Left lobe of liver (tissue), 2 donors: ENCODE results near the gene ADAP1. TPM values are rescaled to one million over a fixed set of nuclear protein-coding genes. Genes with fewer than 3 reads are reported as not detected.
A peak's percentile ranks its signal among the peaks of the same experiment; 100 is the strongest.
"Not testable (repeated sequence)": the region's sequence is repeated elsewhere in the genome, so short reads cannot be mapped to it uniquely, and the experiment has no call there.

Experiments
- ATAC-seq: fragments of 200-7000 bp; cut with Tn5 transposase; one replicate; pipeline ENCODE4 v1.9.1; 2020; ENCODE audit warnings: mild to moderate bottlenecking, moderate library complexity
- DNase-seq: peaks from one replicate; pipeline ENCODE4 v3.0.0-alpha.2; 2020; ENCODE audit warnings: low spot score
- total RNA-seq: library from RNA; stranded (reverse); gene quantifications from one replicate; pipeline ENCODE4 v1.2.1, GENCODE V29; 2021
- donor health status: DM: no; HTN: no; CAD: no; lungs with moderate emphysema.
- donor health status: DM: no; HTN: yes; CAD: no.

ADAP1 gene
- total RNA-seq, 1 donor from 2014 or later, result 2.8 TPM

- no peak for ATAC-seq
- no peak for DNase-seq
These were observed 70.1 kb downstream of the ADAP1 start for GRCh38 chr7:884191-885003.

- peak; percentile 68 for DNase-seq
- ATAC-seq, result peak; percentile 42
These were observed 71.1 kb downstream of the ADAP1 start for GRCh38 chr7:883055-884021.

- ATAC-seq, result peak; percentile 15
- DNase-seq, result peak; percentile 68
These were observed 72.0 kb downstream of the ADAP1 start for GRCh38 chr7:882336-883035.

DNA sequence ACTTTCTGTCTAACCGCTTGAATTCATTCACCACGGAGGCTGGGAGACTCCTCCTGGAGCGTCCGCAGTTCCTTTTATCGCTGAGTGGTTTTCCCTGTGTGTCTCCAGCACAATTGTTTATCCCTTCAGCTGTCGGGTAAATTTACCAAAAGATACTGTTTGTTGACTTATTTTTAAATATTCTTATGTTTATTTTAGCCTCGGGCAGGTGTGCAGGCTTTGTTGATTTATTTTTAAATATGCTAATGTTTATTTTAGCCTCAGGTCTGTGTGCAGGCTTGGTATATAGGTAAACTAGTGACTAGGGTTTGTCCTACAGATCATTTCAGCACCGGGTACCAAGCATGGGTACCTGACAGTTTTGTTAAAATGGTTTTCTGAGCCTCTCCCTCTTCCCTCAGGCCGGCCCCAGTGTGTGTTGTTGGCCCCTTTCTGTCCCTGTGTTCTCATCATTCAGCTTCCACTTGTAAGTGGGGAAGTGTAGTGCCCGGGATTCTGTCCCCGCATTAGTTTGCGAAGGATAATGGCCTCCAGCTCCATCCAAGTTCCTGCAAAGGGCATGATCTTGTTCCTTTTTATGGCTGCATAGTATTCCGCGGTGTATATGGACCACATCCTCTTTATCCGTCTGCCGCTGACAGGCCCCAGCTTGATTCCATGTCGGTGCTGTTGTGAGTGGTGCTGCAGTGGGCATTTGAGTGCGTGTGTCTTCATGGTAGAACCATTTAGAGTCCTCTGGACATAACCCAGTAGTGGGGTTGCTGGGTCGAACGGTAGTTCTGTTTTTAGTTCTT, 72.8 kb downstream of the ADAP1 start:
- ATAC-seq (no peak), DNase-seq (no peak)

- ATAC-seq (no peak), DNase-seq (no peak)
These were observed 74.0 kb downstream of the ADAP1 start for GRCh38 chr7:880450-880849.

DNA sequence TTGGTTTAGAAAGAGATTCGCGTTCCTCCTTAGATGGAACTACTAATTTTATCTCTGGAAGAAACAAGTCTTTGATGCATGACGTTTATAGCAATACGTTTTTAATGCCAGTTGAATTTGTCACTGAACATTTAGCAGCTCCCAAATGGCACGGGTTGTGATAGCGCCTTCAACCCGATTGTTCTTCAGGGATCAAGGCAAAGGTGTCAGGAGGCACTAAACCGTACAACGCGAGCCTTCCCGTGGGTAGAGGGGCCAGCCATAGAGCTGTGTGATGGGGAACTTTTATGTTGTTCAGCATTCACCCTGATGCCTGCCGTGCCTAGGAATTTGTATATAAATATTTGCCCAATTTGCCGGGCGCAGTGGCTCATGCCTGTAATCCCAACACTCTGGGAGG, 74.8 kb downstream of the ADAP1 start:
- no peak for DNase-seq

GRCh38 chr7:879093-879492, 75.4 kb downstream of the ADAP1 start:
- ATAC-seq (peak; percentile 47), DNase-seq (peak; percentile 92)

More for the DNA sequence above, 74.8 kb downstream of the ADAP1 start:
- no peak for ATAC-seq

DNA sequence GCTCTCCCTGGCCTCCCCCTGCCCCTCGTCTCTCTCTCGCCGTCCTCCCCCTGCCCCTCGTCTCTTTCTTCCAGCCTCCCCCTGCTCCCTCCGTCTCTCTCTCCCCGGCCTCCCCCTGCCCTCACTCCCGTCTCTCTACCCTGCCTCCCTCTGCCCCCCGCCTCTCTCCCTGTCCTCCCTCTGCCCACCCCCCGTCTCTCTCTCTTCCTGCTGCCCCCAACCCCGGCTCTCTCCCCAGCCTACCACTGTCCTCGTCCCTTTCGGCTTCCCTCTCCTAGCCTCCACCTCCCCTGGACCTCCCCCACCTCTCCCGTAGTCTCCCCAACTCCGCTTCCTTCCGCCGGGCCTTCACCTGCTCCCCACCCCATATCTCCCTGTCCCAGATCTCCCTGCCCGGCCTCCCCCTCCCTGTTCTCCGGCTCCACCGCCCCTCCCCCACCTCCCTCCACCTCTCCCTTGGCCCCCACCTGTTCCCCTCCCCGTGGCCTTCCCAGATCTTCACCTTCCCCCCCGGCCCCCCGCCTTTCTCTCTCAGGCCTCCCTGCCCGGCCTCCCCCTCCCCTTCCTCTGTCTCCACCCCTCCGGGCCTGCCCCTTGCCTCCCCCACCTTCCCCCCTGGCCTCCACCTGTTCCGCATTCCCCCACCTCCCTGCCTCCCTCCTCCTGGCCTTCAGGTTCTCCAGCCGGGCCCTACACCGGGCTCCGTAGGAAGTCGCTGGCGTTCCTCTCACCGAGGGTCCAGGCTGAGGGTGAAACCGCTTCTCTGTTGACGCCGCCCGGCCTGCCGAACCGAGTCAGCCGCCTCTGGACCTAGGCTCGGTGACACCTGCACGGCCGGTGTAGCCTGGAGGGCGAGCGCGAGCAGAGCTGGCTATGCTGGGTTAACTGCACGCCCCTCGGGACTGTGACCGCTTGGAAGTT, 76.9 kb downstream of the ADAP1 start:
- no peak for ATAC-seq
- no peak for DNase-seq

- no peak for DNase-seq
- ATAC-seq, result peak; percentile 5
These were observed 77.5 kb downstream of the ADAP1 start for GRCh38 chr7:876972-877311.

- DNase-seq (peak; percentile 98), ATAC-seq (peak; percentile 71)
These were observed 78.2 kb downstream of the ADAP1 start, which contains the start of gene GET4 for GRCh38 chr7:876077-876971. GET4 (plus strand) TSS chr7:876554; CDS start chr7:876646, 92 bp downstream.

GRCh38 chr7:875476-876076, 78.9 kb downstream of the ADAP1 start:
- ATAC-seq (no peak), DNase-seq (no peak)

- no peak for ATAC-seq
- DNase-seq, result no peak
These were observed 79.4 kb downstream of the ADAP1 start for GRCh38 chr7:875051-875450.

- DNase-seq (no peak), ATAC-seq (no peak)
These were observed 80.3 kb downstream of the ADAP1 start for GRCh38 chr7:874031-874749.

DNA sequence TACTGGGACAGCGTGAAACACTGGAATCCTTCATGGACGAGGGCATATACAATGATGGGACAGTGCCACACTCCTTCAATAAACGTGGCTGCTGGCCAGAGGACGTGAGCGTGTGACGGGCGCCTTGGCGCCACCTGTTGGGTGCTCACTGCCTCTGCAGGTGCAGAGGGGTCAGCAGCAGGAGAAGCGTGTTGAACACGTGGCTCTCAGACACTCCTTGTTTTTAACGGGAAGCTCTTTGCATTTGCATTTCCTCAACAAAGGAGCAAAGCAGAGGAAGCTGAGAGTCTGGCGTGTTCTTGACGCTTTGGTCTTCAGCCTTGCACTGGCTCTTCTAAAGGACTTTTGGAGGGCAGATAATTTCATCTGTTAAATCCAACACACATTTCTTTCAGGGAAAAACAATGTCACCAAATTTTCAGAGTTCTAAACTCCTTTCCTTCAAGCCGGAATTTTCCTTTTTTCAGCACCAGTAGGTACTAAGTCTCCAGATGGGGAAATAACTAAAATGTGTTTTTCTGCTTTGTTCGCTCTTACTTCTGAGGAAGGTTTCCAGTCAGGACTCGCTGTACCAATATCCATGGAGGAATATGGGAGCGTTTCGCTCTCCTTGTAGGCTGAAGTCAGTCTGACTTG, 81.0 kb downstream of the ADAP1 start:
- peak; percentile 88 for DNase-seq
- peak; percentile 67 for ATAC-seq

GRCh38 chr7:872685-873084, 81.8 kb downstream of the ADAP1 start:
- DNase-seq, result not testable (repeated sequence)

GRCh38 chr7:871900-872537, 82.5 kb downstream of the ADAP1 start:
- ATAC-seq, result no peak
- DNase-seq, result no peak

More at GRCh38 chr7:872685-873084, 81.8 kb downstream of the ADAP1 start:
- ATAC-seq, result not testable (repeated sequence)
